ENCODE results near the gene SEMA3D.

SEMA3D gene

GRCh38 chr7:85078181-85078580 is 108.7 kb downstream of the SEMA3D start:
- DNase-seq (ENCODE audit: low spot score) = no peak

GRCh38 chr7:85075864-85076263 is 111.0 kb downstream of the SEMA3D start:
- DNase-seq (ENCODE audit: low spot score) = no peak

- DNase-seq (ENCODE audit: low spot score) = no peak
Measured at GRCh38 chr7:85074992-85075391, 111.9 kb downstream of the SEMA3D start.

GRCh38 chr7:85074016-85074415 is 112.8 kb downstream of the SEMA3D start:
- DNase-seq (ENCODE audit: low spot score) = no peak

GRCh38 chr7:85070967-85071628 is 115.8 kb downstream of the SEMA3D start:
- DNase-seq (ENCODE audit: low spot score) = no peak

- DNase-seq (ENCODE audit: low spot score) = no peak
Measured at GRCh38 chr7:85068799-85069198, 118.1 kb downstream of the SEMA3D start.

DNA sequence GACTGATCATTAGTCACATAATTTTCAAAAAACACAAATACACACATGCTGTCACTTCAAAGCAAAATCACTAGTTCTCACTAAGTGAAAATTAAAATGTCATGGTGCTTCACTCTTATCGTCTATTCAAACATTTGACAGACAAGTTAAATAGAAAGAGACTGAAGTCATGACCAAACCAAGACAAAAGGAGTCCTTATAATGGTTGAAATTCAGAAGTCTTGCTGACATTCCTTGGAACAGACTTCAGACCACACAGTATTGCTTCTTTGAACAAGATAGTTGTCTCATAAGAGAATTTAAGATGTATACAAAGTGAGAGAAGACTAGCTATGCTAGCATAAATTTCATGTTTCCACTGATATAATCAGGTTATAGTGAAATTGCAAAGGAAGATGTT is 119.5 kb downstream of the SEMA3D start:
- no peak for DNase-seq (ENCODE audit: low spot score)

GRCh38 chr7:85065888-85066485 is 120.9 kb downstream of the SEMA3D start:
- no peak for DNase-seq (ENCODE audit: low spot score)

DNA sequence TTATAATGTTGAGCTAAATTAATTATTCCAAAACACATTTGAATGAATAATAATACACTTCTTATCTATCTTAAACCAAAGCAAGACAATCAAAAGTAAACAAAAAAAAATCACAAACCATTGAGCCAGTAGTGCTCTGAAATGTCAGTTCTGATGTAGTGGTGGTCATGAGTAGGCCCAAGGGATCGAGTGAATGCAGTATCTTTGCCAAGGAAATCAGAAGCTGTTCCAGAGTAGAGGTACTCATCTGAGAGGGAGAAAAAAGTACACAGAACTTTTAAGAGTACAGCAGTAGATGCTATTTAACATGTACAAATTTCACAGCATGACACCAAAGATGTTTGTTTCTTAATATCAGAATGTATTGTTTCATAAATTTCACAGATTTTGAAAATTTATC is 121.5 kb downstream of the SEMA3D start:
- no peak for DNase-seq (ENCODE audit: low spot score)

DNA sequence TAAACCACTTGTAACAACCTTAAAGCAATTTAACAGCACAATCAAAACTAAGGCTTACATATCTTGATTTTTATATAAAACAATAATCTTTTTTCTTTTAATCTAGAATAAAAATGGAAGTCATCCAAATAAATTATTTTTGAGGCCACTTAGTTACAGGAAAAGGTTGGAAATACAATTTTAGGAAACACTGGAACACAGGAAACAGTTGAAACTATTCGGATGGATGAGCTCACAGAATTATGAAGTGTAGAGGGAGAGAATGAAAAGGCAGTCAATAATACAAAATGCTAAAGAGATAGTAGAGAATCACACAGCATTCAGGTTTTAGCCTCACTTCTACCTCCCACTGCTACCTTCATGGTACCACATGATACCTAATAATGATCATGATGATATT is 124.2 kb downstream of the SEMA3D start:
- no peak for DNase-seq (ENCODE audit: low spot score)

DNA sequence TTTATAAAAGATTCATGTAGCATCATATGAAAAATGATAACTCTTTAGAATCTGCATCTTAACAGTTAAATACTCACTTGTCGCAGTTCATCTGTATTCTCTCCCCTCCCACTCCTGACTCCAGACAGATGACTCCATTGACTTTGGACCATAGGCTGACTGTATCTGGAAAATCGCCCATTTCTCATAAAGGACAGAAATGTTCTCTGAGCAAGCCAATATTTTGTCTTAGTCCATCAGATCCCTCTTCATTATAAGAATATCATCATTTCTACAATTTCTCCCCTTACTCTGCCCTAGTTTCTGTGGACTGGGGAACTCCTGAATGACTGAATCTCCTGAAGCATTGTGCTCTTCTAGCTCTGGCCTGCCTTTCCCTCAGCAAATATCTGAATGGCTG is 125.4 kb downstream of the SEMA3D start:
- no peak for DNase-seq (ENCODE audit: low spot score)

- no peak for DNase-seq (ENCODE audit: low spot score)
Measured at GRCh38 chr7:85060696-85061095, 126.2 kb downstream of the SEMA3D start.

DNA sequence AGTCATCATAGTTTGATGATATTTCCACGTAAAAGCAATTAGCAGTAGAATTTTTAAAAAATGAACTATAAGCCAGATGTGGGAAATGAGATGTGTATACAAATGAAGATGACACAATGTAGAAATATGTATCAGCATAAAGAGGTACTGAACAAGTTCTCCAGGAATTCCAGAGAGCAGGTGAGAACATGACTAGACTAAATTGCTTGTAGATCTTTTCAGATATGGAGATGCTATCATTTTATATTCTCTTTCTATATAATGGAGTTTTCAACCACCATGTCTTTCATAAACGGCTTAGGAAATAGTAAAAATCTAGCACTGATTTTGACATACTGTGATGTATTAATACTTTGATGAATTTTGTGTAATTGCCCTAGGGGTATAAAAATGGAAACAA is 130.9 kb downstream of the SEMA3D start:
- DNase-seq (ENCODE audit: low spot score) = no peak

- DNase-seq (ENCODE audit: low spot score) = no peak
Measured at GRCh38 chr7:85055196-85055595, 131.7 kb downstream of the SEMA3D start.

GRCh38 chr7:85054306-85054705 is 132.6 kb downstream of the SEMA3D start:
- no peak for DNase-seq (ENCODE audit: low spot score)

GRCh38 chr7:85052894-85053293 is 134.0 kb downstream of the SEMA3D start:
- no peak for DNase-seq (ENCODE audit: low spot score)

DNA sequence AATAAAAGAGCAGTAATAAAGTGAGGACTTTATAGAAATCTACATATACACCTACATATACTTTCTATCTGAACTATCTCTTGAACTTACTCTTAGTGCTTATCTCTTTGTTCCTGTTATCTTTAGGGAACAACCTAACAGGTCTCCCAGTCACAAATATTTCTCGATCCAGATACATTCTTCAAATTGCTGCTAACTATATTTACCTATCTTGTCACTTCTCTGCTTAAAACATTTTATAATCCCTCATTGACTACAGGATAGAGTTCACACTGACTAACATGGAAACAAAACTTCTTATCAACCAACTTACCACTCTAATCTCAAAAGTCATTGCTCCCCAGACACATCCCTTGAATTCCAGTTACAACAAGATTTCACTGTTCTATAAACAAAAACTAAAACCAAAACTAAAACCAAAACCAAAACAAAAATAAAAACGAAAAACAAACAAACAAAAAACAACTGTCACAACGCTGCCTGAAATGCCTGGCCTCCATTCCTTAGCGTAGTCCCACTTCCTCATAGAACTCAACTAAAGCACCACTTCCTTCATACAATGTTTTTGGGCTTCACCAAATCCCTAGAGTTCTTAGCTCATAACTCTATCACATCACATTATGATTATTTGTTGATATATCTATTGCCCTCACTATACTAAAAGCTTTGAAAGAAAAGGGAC is 134.7 kb downstream of the SEMA3D start:
- DNase-seq (ENCODE audit: low spot score) = no peak

- no peak for DNase-seq (ENCODE audit: low spot score)
Measured at GRCh38 chr7:85046534-85046933, 140.3 kb downstream of the SEMA3D start.

GRCh38 chr7:85041605-85042216 is 145.1 kb downstream of the SEMA3D start:
- DNase-seq (ENCODE audit: low spot score) = peak; percentile 68

- DNase-seq (ENCODE audit: low spot score) = peak; percentile 28
Measured at GRCh38 chr7:85039196-85039923, 147.5 kb downstream of the SEMA3D start.

GRCh38 chr7:85038466-85038865 is 148.4 kb downstream of the SEMA3D start:
- DNase-seq (ENCODE audit: low spot score) = no peak

DNA sequence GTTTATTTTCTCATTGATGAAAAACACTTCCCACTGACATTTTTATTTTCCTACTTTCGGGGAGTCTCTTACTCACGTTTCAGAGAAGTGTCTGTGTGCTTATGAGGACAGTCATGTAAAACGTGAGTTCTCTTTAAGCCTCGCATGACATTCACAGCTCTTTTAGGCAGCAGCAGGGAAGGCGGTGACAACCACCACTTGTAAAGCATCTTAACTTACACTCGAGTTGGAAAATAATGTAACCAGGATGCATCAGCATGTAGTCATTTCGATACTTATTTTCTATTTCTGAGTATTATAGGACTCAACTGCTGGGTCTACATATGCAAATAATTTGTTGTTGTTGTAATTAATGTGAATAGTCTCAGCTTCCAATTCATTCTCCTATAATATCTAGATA is 153.6 kb downstream of the SEMA3D start:
- no peak for DNase-seq (ENCODE audit: low spot score)

Measured in NAMALWA (cell line).